Measurements from ENCODE around the gene PDHA2.

Gene PDHA2

GRCh38 chr4:95839891-95840290 lies at the start of gene PDHA2:
TSS of gene PDHA2 (plus strand) at chr4:95840093. CDS start at chr4:95840151, 58 bp downstream.
- H3K4me3 ChIP-seq (replicated peaks; ENCODE audit: low read depth, low read length) = no peak within 1 kb of the TSS
- no peaks in the 10 kb centered on the region for H3K36me3 ChIP-seq (ENCODE audit: control insufficient read depth, insufficient read depth, low read length)
- no peak for DNase-seq (ENCODE audit: extremely low read depth, insufficient read length)
- TF ChIP-seq CTCF (IDR thresholded peaks at IDR 0.05; ENCODE audit: insufficient read depth, low read length, poor library complexity, severe bottlenecking) = no peak
- no peaks in the 10 kb centered on the region for H3K27me3 ChIP-seq (replicated peaks; ENCODE audit: control insufficient read depth, insufficient read depth, low read length)

GRCh38 chr4:95798003-95798402 lies 41.9 kb upstream of the PDHA2 start:
- TF ChIP-seq CTCF (IDR thresholded peaks at IDR 0.05; ENCODE audit: insufficient read depth, low read length, poor library complexity, severe bottlenecking) = no peak
- no peak overlapping the region for H3K4me3 ChIP-seq (replicated peaks; ENCODE audit: low read depth, low read length)
- no peaks in the 10 kb centered on the region for H3K27me3 ChIP-seq (replicated peaks; ENCODE audit: control insufficient read depth, insufficient read depth, low read length)
- no peaks in the 10 kb centered on the region for H3K36me3 ChIP-seq (ENCODE audit: control insufficient read depth, insufficient read depth, low read length)
- no peak for DNase-seq (ENCODE audit: extremely low read depth, insufficient read length)

- Histone ChIP-seq H3K4me3 (replicated peaks; ENCODE audit: low read depth, low read length) (no peak overlapping the region), H3K27me3 (replicated peaks; ENCODE audit: control insufficient read depth, insufficient read depth, low read length) (no peaks in the 10 kb centered on the region), H3K36me3 (ENCODE audit: control insufficient read depth, insufficient read depth, low read length) (no peaks in the 10 kb centered on the region)
- TF ChIP-seq CTCF (IDR thresholded peaks at IDR 0.05; ENCODE audit: insufficient read depth, low read length, poor library complexity, severe bottlenecking) = no peak
- DNase-seq (ENCODE audit: extremely low read depth, insufficient read length) = no peak
These were observed 41.2 kb upstream of the PDHA2 start for GRCh38 chr4:95798727-95799126.

- no peaks in the 10 kb centered on the region for H3K27me3 ChIP-seq (replicated peaks; ENCODE audit: control insufficient read depth, insufficient read depth, low read length)
- H3K4me3 ChIP-seq (replicated peaks; ENCODE audit: low read depth, low read length) = no peak overlapping the region
- DNase-seq (ENCODE audit: extremely low read depth, insufficient read length) = no peak
- TF ChIP-seq CTCF (IDR thresholded peaks at IDR 0.05; ENCODE audit: insufficient read depth, low read length, poor library complexity, severe bottlenecking) = no peak
- H3K36me3 ChIP-seq (ENCODE audit: control insufficient read depth, insufficient read depth, low read length) = no peaks in the 10 kb centered on the region
These were observed 18.0 kb upstream of the PDHA2 start for GRCh38 chr4:95821867-95822266.

GRCh38 chr4:95825546-95825945 lies 14.3 kb upstream of the PDHA2 start:
- H3K27me3 ChIP-seq (replicated peaks; ENCODE audit: control insufficient read depth, insufficient read depth, low read length) = no peaks in the 10 kb centered on the region
- DNase-seq (ENCODE audit: extremely low read depth, insufficient read length) = no peak
- no peak for TF ChIP-seq CTCF (IDR thresholded peaks at IDR 0.05; ENCODE audit: insufficient read depth, low read length, poor library complexity, severe bottlenecking)
- no peaks in the 10 kb centered on the region for H3K36me3 ChIP-seq (ENCODE audit: control insufficient read depth, insufficient read depth, low read length)
- H3K4me3 ChIP-seq (replicated peaks; ENCODE audit: low read depth, low read length) = no peak overlapping the region

GRCh38 chr4:95830651-95831050 lies 9.2 kb upstream of the PDHA2 start:
- no peak for TF ChIP-seq CTCF (IDR thresholded peaks at IDR 0.05; ENCODE audit: insufficient read depth, low read length, poor library complexity, severe bottlenecking)
- Histone ChIP-seq H3K4me3 (replicated peaks; ENCODE audit: low read depth, low read length) (no peak overlapping the region), H3K27me3 (replicated peaks; ENCODE audit: control insufficient read depth, insufficient read depth, low read length) (no peaks in the 10 kb centered on the region), H3K36me3 (ENCODE audit: control insufficient read depth, insufficient read depth, low read length) (no peaks in the 10 kb centered on the region)
- DNase-seq (ENCODE audit: extremely low read depth, insufficient read length) = no peak

All from GM06990 (cell line).